ENCODE data around the gene ANKRD22. TPM values are rescaled to one million over a fixed set of nuclear protein-coding genes. Genes with fewer than 3 reads are reported as not detected.

The ANKRD22 gene
- total and polyA plus RNA-seq, 9 of the 15 experiments (the other 6 are each of a cell fraction or from before 2014, with no cell fraction given) = not detected

DNA sequence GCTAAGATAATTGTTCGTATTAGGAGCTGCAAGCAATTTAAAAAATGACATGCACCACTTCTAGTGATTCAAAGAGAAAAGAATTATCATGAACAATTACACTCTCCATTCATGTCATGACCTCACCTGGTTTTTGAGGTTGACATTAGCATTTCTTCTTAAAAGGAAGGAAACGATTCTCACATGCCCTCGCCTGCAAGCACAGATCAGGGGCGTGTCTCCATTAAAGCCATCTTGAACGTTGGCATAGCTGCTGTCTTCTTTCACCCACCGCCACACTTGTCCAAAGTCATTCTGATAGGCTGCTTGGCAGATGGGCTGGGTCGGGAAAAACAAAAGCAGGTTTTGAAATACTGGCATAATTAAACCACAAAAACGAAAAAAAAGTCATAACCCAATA lies 19.9 kb downstream of the ANKRD22 start (continued):
- TF ChIP-seq, protein P1, sequence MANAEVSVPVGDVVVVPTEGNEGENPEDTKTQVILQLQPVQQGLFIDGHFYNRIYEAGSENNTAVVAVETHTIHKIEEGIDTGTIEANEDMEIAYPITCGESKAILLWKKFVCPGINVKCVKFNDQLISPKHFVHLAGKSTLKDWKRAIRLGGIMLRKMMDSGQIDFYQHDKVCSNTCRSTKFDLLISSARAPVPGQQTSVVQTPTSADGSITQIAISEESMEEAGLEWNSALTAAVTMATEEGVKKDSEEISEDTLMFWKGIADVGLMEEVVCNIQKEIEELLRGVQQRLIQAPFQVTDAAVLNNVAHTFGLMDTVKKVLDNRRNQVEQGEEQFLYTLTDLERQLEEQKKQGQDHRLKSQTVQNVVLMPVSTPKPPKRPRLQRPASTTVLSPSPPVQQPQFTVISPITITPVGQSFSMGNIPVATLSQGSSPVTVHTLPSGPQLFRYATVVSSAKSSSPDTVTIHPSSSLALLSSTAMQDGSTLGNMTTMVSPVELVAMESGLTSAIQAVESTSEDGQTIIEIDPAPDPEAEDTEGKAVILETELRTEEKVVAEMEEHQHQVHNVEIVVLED (CRISPR knock-in tag; IDR thresholded peaks at IDR 0.05) = no peak
- TF ChIP-seq FOS (IDR thresholded peaks at IDR 0.05; ENCODE audit: extremely low read depth, insufficient read length) = no peak

DNA sequence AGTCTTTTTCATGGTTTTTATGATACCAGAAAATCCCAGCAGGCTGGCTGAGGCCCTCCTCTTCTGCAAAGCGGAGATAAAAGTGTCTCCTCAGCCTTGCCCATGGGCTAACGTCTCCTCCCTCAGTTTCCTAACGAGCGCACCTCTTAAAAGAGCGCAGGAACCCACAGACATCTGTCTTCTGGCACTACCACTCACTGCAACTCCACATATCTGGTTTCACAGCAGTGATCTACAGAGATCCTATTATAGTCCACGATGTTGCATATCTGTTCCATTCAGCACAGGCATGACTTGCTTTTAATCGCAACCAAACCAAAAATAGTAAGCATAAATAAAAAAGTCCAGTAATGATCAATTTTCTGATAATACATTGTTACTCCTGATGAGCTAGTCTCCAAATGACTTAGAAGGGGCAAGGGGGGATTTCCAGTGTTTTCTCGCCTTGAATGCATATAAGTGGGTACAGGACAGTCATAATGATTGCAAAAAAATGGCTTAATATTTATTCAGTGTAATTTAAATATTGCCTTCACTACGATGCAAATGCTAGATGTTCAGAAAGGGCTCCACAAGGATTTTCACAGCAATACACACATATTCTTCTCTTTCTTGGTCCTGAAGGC lies 20.9 kb downstream of the ANKRD22 start:
- DNase-seq (ENCODE audit: extremely low read depth in 1 of 4, low spot score in 3 of 4) (no peak), ATAC-seq (no peak), FAIRE-seq (no peak)
- Histone ChIP-seq H3K4me2 (ENCODE audit: insufficient read depth, low read length) (no peak overlapping the region), H3K79me2 (ENCODE audit: control insufficient read depth, insufficient read depth, low read length) (no peaks in the 10 kb centered on the region), H3K27ac (ENCODE audit: extremely low read depth, low read depth, low read length) (no peak overlapping the region), H3K36me3 (ENCODE audit: control insufficient read depth, insufficient read depth, low read length) (no peaks in the 10 kb centered on the region), H2AFZ (ENCODE audit: low read depth, low read length) (no peak overlapping the region), H3K4me3 (no peak overlapping the region), H3K9me1 (ENCODE audit: control insufficient read depth, insufficient read depth, low read length) (no peaks in the 10 kb centered on the region), H3K9me3 (replicated peaks; ENCODE audit: control insufficient read depth, insufficient read depth, low read depth, low read length) (no peaks in the 10 kb centered on the region), H3K9ac (ENCODE audit: insufficient read depth in 1 of 2, low read depth in 2 of 2, low read length in 2 of 2) (no peak overlapping the region), H4K20me1 (replicated peaks; ENCODE audit: control insufficient read depth, insufficient read depth, low read length) (no peaks in the 10 kb centered on the region), H3K4me1 (replicated peaks in 1 of 2; ENCODE audit: control insufficient read depth in 2 of 2, insufficient read depth in 2 of 2, low read length in 2 of 2) (no peaks in the 10 kb centered on the region), H3K27me3 (ENCODE audit: control insufficient read depth in 2 of 2, insufficient read depth in 2 of 2, low read length in 2 of 2) (no peaks in the 10 kb centered on the region)
- intact Hi-C loops (cut with micrococcal nuclease) (loop anchor here (10.0 kb wide), 1 partner anchor 154 kb away; no protein-coding TSS in a partner anchor), in situ Hi-C loops (cut with MboI) (no loop called here)
- ChIA-PET CTCF (ENCODE audit: low intra/inter-chr PET ratio) (no interaction called here), POLR2A (no interaction called here)
- TF ChIP-seq RUNX1 (IDR thresholded peaks at IDR 0.05; ENCODE audit: low read depth) (no peak), SIN3B (IDR thresholded peaks at IDR 0.05; ENCODE audit: low read depth) (no peak), ZNF263 (CRISPR knock-in tag; IDR thresholded peaks at IDR 0.05; ENCODE audit: borderline replicate concordance) (no peak)
- TF ChIP-seq, protein P2, sequence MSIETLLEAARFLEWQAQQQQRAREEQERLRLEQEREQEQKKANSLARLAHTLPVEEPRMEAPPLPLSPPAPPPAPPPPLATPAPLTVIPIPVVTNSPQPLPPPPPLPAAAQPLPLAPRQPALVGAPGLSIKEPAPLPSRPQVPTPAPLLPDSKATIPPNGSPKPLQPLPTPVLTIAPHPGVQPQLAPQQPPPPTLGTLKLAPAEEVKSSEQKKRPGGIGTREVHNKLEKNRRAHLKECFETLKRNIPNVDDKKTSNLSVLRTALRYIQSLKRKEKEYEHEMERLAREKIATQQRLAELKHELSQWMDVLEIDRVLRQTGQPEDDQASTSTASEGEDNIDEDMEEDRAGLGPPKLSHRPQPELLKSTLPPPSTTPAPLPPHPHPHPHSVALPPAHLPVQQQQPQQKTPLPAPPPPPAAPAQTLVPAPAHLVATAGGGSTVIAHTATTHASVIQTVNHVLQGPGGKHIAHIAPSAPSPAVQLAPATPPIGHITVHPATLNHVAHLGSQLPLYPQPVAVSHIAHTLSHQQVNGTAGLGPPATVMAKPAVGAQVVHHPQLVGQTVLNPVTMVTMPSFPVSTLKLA (conservative IDR thresholded peaks at IDR 0.05) = no peak
- TF ChIP-seq, protein P3, sequence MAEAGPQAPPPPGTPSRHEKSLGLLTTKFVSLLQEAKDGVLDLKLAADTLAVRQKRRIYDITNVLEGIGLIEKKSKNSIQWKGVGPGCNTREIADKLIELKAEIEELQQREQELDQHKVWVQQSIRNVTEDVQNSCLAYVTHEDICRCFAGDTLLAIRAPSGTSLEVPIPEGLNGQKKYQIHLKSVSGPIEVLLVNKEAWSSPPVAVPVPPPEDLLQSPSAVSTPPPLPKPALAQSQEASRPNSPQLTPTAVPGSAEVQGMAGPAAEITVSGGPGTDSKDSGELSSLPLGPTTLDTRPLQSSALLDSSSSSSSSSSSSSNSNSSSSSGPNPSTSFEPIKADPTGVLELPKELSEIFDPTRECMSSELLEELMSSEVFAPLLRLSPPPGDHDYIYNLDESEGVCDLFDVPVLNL (CRISPR knock-in tag; IDR thresholded peaks at IDR 0.05; ENCODE audit: low read depth) = no peak
- 0% methylated on average over 8 of the region's 9 CpGs for WGBS (ENCODE audit: insufficient coverage, low coverage, missing lambda C conversion rate)
- BruUV-seq (replicated peaks) = no TSS peak

Measured in K562 (cell line).